ENCODE results near the gene BRD2. TPM values are rescaled to one million over a fixed set of nuclear protein-coding genes. Genes with fewer than 3 reads are reported as not detected.

Gene BRD2
- total RNA-seq, 1 experiment from 2014 or later: 222 TPM

GRCh38 chr6:32954267-32954666 is 14.1 kb upstream of the BRD2 start:
- TF ChIP-seq EMX1 (CRISPR knock-in tag; IDR thresholded peaks at IDR 0.05): no peak
- no peak for TF ChIP-seq NR2C2 (CRISPR knock-in tag; IDR thresholded peaks at IDR 0.05)
- TF ChIP-seq ZSCAN18 (CRISPR knock-in tag; IDR thresholded peaks at IDR 0.05): no peak
- TF ChIP-seq ELF4 (CRISPR knock-in tag; IDR thresholded peaks at IDR 0.05; ENCODE audit: low read depth): no peak
- TF ChIP-seq, protein P1, sequence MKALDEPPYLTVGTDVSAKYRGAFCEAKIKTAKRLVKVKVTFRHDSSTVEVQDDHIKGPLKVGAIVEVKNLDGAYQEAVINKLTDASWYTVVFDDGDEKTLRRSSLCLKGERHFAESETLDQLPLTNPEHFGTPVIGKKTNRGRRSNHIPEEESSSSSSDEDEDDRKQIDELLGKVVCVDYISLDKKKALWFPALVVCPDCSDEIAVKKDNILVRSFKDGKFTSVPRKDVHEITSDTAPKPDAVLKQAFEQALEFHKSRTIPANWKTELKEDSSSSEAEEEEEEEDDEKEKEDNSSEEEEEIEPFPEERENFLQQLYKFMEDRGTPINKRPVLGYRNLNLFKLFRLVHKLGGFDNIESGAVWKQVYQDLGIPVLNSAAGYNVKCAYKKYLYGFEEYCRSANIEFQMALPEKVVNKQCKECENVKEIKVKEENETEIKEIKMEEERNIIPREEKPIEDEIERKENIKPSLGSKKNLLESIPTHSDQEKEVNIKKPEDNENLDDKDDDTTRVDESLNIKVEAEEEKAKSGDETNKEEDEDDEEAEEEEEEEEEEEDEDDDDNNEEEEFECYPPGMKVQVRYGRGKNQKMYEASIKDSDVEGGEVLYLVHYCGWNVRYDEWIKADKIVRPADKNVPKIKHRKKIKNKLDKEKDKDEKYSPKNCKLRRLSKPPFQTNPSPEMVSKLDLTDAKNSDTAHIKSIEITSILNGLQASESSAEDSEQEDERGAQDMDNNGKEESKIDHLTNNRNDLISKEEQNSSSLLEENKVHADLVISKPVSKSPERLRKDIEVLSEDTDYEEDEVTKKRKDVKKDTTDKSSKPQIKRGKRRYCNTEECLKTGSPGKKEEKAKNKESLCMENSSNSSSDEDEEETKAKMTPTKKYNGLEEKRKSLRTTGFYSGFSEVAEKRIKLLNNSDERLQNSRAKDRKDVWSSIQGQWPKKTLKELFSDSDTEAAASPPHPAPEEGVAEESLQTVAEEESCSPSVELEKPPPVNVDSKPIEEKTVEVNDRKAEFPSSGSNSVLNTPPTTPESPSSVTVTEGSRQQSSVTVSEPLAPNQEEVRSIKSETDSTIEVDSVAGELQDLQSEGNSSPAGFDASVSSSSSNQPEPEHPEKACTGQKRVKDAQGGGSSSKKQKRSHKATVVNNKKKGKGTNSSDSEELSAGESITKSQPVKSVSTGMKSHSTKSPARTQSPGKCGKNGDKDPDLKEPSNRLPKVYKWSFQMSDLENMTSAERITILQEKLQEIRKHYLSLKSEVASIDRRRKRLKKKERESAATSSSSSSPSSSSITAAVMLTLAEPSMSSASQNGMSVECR (CRISPR knock-in tag; IDR thresholded peaks at IDR 0.05; ENCODE audit: borderline replicate concordance): no peak
- TF ChIP-seq ZNF423 (CRISPR knock-in tag; IDR thresholded peaks at IDR 0.05): no peak
- no peak for TF ChIP-seq TCF7 (CRISPR knock-in tag; IDR thresholded peaks at IDR 0.05; ENCODE audit: low read depth)
- no peak for TF ChIP-seq ZBTB21 (CRISPR knock-in tag; IDR thresholded peaks at IDR 0.05; ENCODE audit: borderline replicate concordance)
- TF ChIP-seq RELA (CRISPR knock-in tag; IDR thresholded peaks at IDR 0.05; ENCODE audit: borderline replicate concordance): no peak
- no peak for TF ChIP-seq ZNF671 (CRISPR knock-in tag; IDR thresholded peaks at IDR 0.05)
- no peak for TF ChIP-seq NFE2L1 (CRISPR knock-in tag; IDR thresholded peaks at IDR 0.05)
- no peak for TF ChIP-seq ATF1 (CRISPR knock-in tag; IDR thresholded peaks at IDR 0.05)
- TF ChIP-seq GABPB1 (CRISPR knock-in tag; IDR thresholded peaks at IDR 0.05): no peak
- TF ChIP-seq E2F1 (CRISPR knock-in tag; IDR thresholded peaks at IDR 0.05): no peak
- TF ChIP-seq ATF2 (CRISPR knock-in tag; IDR thresholded peaks at IDR 0.05; ENCODE audit: borderline replicate concordance, low read depth): no peak
- TF ChIP-seq MXD4 (CRISPR knock-in tag; IDR thresholded peaks at IDR 0.05; ENCODE audit: borderline replicate concordance): no peak
- TF ChIP-seq ZNF317 (CRISPR knock-in tag; IDR thresholded peaks at IDR 0.05; ENCODE audit: borderline replicate concordance, low read depth): no peak

More at GRCh38 chr6:32954267-32954666, 14.1 kb upstream of the BRD2 start:
- DNase-seq (ENCODE audit: low spot score): no peak
- CTCF ChIA-PET: interaction anchor here (0.6 to 6.4 kb wide), 34 partner anchors 12 to 764 kb away, joined by 3 to 205 read pairs (median 7); partner anchors contain the start of genes BRD2, HLA-DMB, PBX2 and PSMB9
- peaks cover 20% of the 10 kb centered on the region for H3K4me1 Mint-ChIP-seq
- H3K4me3 Mint-ChIP-seq: no peak overlapping the region
- ATAC-seq: no peak
- H3K27me3 Mint-ChIP-seq (ENCODE audit: low read depth): no peaks in the 10 kb centered on the region
- POLR2A ChIA-PET: interaction anchor here (1.2 to 3.6 kb wide), 3 partner anchors 14 to 60 kb away, joined by 5 to 74 read pairs (median 16); partner anchors contain the start of gene BRD2
- H3K27ac Mint-ChIP-seq: no peak overlapping the region
- no peaks in the 10 kb centered on the region for H3K36me3 Mint-ChIP-seq
- H3K9me3 Mint-ChIP-seq: no peaks in the 10 kb centered on the region

Measured in WTC11 (cell line).